ENCODE data around the gene KYAT1. TPM values are rescaled to one million over a fixed set of nuclear protein-coding genes. Genes with fewer than 3 reads are reported as not detected.

Gene KYAT1
- total and polyA plus RNA-seq, 2 of the 13 experiments (the other 11 are each of a cell fraction or from before 2014, with no cell fraction given), result 9.2 to 46.5 TPM

GRCh38 chr9:128863647-128864046 lies 18.1 kb downstream of the KYAT1 start (continued):
- TF ChIP-seq PAX8 (CRISPR knock-in tag; IDR thresholded peaks at IDR 0.05; ENCODE audit: borderline replicate concordance) (no peak), ZNF20 (CRISPR knock-in tag; IDR thresholded peaks at IDR 0.05) (no peak), GMEB2 (CRISPR knock-in tag; IDR thresholded peaks at IDR 0.05; ENCODE audit: low read depth) (no peak), CHCHD3 (CRISPR knock-in tag; IDR thresholded peaks at IDR 0.05) (no peak), BHLHE40 (IDR thresholded peaks at IDR 0.05; ENCODE audit: low read length) (no peak), TRAFD1 (CRISPR knock-in tag; IDR thresholded peaks at IDR 0.05; ENCODE audit: borderline replicate concordance) (no peak), GFI1 (CRISPR knock-in tag; IDR thresholded peaks at IDR 0.05; ENCODE audit: borderline replicate concordance) (no peak), ZNF7 (CRISPR knock-in tag; IDR thresholded peaks at IDR 0.05) (no peak), HDAC6 (IDR thresholded peaks at IDR 0.05; ENCODE audit: low read depth, low read length) (no peak), THAP8 (CRISPR knock-in tag; IDR thresholded peaks at IDR 0.05; ENCODE audit: borderline replicate concordance) (no peak), NR0B2 (CRISPR knock-in tag; IDR thresholded peaks at IDR 0.05) (no peak), XRCC5 (optimal IDR thresholded peaks at IDR 0.05; ENCODE audit: low read length) (no peak), ZNF768 (CRISPR knock-in tag; IDR thresholded peaks at IDR 0.05) (peak; percentile 50; the same call in 1 of the 2 replicates), HDAC1 (CRISPR knock-in tag; IDR thresholded peaks at IDR 0.05) (no peak), REXO4 (CRISPR knock-in tag; IDR thresholded peaks at IDR 0.05; ENCODE audit: borderline replicate concordance) (no peak), ZNF318 (CRISPR knock-in tag; IDR thresholded peaks at IDR 0.05) (no peak), JARID2 (CRISPR knock-in tag; IDR thresholded peaks at IDR 0.05; ENCODE audit: insufficient replicate concordance) (no peak)
